OCI-LY3 (cell line): ENCODE results near the gene ATRAID.

Source experiments
- H2AFZ ChIP-seq: fragments of 200-600, 300-600 bp; shearing (Covaris generic); 2 replicates; pipeline ENCODE4 v1.6.0; 2014; ENCODE audit warnings: antibody characterized with exemption, low read depth, low read length
- H3K27ac ChIP-seq: fragments of 200-600, 300-600 bp; sonication (generic); 2 replicates; pipeline ENCODE4 v1.5.1; 2014; ENCODE audit warnings: mild to moderate bottlenecking, low read length, moderate library complexity, mixed read lengths
- H3K27me3 ChIP-seq: fragments of 200-600, 300-600 bp; sonication (generic); 2 replicates; pipeline ENCODE4 v1.6.1; 2014; ENCODE audit warnings: low read depth, low read length, mixed read lengths
- H3K36me3 ChIP-seq: fragments of 200-600, 300-600 bp; sonication (generic); replicated peaks from 2 replicates; pipeline ENCODE3; 2014; ENCODE audit warnings: low read depth, low read length, mixed read lengths
- H3K4me1 ChIP-seq: fragments of 300-600, 200-600 bp; sonication (generic); 2 replicates; pipeline ENCODE4 v1.6.1; 2014; ENCODE audit warnings: low read length, mixed read lengths
- H3K4me2 ChIP-seq: fragments of 200-600, 300-600 bp; sonication (generic); 2 replicates; pipeline ENCODE4 v1.6.1; 2014; ENCODE audit warnings: low read length, mixed read lengths
- H3K4me3 ChIP-seq: fragments of 300-600, 200-600 bp; sonication (generic); 2 replicates; pipeline ENCODE4 v1.5.1; 2014; ENCODE audit warnings: antibody characterized with exemption, mild to moderate bottlenecking, low read length, moderate library complexity
- H3K79me2 ChIP-seq: fragments of 300-600, 200-600 bp; shearing (Covaris generic); 2 replicates; pipeline ENCODE4 v1.6.1; 2014; ENCODE audit warnings: mild to moderate bottlenecking, low read length, mixed read lengths
- H3K9ac ChIP-seq: fragments of 300-600, 200-600 bp; shearing (Covaris generic); 2 replicates; pipeline ENCODE4 v1.6.0; 2014; ENCODE audit warnings: mild to moderate bottlenecking, low read length, moderate library complexity
- H3K9me3 ChIP-seq: fragments of 200-600, 300-600 bp; shearing (Covaris generic); 2 replicates; pipeline ENCODE4 v1.6.1; 2014; ENCODE audit warnings: low read length, mixed read lengths; ENCODE audit not compliant: insufficient read depth
- H4K20me1 ChIP-seq: fragments of 200-600, 300-600 bp; sonication (generic); 2 replicates; pipeline ENCODE4 v1.6.1; 2016; ENCODE audit warnings: low read length, mixed read lengths; ENCODE audit not compliant: insufficient read depth
- EZH2phosphoT487 ChIP-seq: fragments of 200-600 bp; shearing (Covaris generic); IDR thresholded peaks from 2 replicates; pipeline ENCODE4 v1.6.1; 2018; ENCODE audit warnings: antibody characterized with exemption, mixed run types, low read depth
- TF ChIP-seq, protein P1 (sequence below): fragments of 200-600, 300-600 bp; sonication (generic); IDR thresholded peaks from 2 replicates; pipeline ENCODE4 v1.5.1; 2014; ENCODE audit warnings: antibody characterized with exemption, low read length, low read depth

Gene ATRAID

DNA sequence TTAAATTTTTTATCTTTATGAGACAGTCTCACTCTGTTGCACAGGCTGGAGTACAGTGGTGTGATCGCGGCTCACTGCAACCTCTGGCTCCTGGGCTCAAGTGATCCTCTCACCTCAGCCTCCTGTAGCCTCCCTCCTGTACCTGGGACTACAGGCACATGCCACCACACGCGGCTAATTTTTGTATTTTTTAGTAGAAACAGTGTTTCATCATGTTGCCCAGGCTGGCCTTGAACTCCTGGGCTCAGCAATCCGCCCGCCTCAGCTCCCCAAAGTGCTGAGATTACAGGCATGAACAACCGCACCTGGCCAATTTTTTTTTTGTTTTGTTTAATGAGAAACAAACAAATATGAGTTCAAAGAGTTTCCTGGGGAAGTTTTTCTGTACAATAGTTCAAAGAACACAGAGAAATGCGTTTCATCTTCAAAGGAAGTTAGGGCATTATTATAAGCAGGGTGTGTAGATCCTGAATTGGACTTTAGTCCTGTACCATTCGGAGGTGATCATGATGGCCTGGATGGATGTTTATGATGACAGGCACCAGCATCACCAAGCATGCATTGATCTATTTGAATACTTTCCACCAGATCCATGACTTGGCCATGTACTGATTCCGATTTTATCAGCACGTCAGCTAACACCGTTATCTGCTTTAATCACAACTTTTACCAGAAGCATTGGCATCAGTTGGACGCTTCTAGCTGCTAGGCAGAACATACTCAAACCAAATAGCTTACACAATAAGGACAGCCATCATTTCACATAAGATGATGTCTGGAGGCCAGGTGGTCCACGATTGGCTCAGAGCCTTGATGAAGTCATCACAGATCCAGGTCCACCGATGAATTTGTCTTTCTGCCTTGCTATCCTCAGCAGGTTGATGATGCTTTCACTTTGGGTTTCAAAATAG is 34.1 kb upstream of the ATRAID start:
- Histone ChIP-seq H3K4me2 (no peak overlapping the region), H3K4me3 (no peak overlapping the region), H3K79me2 (no peaks in the 10 kb centered on the region), H3K9ac (no peak overlapping the region), H4K20me1 (no peaks in the 10 kb centered on the region), H3K36me3 (no peaks in the 10 kb centered on the region), H3K27me3 (peaks cover 18% of the 10 kb centered on the region), H3K4me1 (peaks cover 5% of the 10 kb centered on the region), H3K9me3 (no peaks in the 10 kb centered on the region), H3K27ac (no peak overlapping the region), H2AFZ (no peak overlapping the region)
- TF ChIP-seq, protein P1, sequence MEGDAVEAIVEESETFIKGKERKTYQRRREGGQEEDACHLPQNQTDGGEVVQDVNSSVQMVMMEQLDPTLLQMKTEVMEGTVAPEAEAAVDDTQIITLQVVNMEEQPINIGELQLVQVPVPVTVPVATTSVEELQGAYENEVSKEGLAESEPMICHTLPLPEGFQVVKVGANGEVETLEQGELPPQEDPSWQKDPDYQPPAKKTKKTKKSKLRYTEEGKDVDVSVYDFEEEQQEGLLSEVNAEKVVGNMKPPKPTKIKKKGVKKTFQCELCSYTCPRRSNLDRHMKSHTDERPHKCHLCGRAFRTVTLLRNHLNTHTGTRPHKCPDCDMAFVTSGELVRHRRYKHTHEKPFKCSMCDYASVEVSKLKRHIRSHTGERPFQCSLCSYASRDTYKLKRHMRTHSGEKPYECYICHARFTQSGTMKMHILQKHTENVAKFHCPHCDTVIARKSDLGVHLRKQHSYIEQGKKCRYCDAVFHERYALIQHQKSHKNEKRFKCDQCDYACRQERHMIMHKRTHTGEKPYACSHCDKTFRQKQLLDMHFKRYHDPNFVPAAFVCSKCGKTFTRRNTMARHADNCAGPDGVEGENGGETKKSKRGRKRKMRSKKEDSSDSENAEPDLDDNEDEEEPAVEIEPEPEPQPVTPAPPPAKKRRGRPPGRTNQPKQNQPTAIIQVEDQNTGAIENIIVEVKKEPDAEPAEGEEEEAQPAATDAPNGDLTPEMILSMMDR = no peak
- TF ChIP-seq EZH2phosphoT487 = no peak

DNA sequence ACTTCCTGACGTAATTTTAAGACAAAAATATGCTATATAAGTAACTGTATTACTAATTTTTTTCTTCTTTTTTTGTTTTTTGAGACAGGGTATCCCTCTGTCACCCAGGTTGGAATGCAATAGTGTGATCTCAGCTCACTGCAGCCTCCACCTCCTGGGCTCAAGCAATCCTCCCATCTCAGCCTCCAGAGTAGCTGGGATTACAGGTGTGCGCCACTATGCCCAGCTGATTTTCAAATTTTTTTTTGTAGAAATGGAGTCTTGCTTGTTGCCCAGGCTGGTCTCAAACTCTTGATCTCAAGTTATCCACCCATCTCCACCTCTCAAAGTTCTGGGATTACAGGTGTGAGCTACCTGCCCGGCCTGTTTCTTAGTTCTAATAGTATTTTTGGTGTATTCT is 33.4 kb upstream of the ATRAID start:
- no peak overlapping the region for H3K4me3 ChIP-seq
- H3K79me2 ChIP-seq = no peaks in the 10 kb centered on the region
- no peak overlapping the region for H3K27ac ChIP-seq
- H3K4me1 ChIP-seq = no peaks in the 10 kb centered on the region
- H4K20me1 ChIP-seq = no peaks in the 10 kb centered on the region
- H2AFZ ChIP-seq = no peak overlapping the region
- H3K9me3 ChIP-seq = no peaks in the 10 kb centered on the region
- peaks cover 14% of the 10 kb centered on the region for H3K27me3 ChIP-seq
- no peak overlapping the region for H3K9ac ChIP-seq
- no peak overlapping the region for H3K4me2 ChIP-seq
- H3K36me3 ChIP-seq = no peaks in the 10 kb centered on the region
- TF ChIP-seq, protein P1 = no peak
- TF ChIP-seq EZH2phosphoT487 = no peak

DNA sequence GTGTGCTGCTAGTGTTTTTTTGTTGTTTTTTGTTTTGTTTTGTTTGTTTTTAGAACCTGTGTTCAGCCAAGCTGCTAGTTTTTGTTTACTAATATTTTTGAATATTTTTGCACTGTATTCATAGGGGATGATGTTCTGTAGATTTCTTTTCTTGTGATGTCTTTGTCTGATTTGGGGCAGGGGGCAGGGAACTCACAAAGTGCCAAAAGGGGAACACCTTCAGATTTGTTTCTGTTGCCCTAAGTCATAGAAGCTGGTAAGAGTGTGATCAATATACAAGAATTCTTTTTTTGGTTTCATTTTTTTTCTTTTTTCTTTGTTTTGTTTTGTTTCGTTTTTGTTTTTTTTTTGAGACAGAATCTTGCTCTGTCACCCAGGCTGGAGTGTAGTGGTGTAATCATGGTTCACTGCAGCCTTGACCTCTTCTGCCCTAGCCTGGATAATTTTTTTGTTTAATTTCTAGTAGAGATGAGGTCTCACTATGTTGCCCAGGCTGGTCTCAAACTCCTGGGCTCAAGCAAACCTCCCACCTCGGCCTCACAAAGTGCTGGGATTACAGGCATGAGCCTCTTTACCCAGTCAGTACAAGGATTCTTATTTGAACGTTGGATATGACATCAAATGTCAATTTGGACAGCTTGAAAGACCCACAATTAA is 32.4 kb upstream of the ATRAID start:
- Histone ChIP-seq H3K36me3 (no peaks in the 10 kb centered on the region), H3K4me3 (no peak overlapping the region), H4K20me1 (no peaks in the 10 kb centered on the region), H3K79me2 (no peaks in the 10 kb centered on the region), H3K9ac (no peak overlapping the region), H3K9me3 (no peaks in the 10 kb centered on the region), H3K27me3 (peaks cover 11% of the 10 kb centered on the region), H3K27ac (no peak overlapping the region), H3K4me1 (no peaks in the 10 kb centered on the region), H3K4me2 (no peak overlapping the region), H2AFZ (no peak overlapping the region)
- TF ChIP-seq EZH2phosphoT487 = no peak
- TF ChIP-seq, protein P1 = no peak

DNA sequence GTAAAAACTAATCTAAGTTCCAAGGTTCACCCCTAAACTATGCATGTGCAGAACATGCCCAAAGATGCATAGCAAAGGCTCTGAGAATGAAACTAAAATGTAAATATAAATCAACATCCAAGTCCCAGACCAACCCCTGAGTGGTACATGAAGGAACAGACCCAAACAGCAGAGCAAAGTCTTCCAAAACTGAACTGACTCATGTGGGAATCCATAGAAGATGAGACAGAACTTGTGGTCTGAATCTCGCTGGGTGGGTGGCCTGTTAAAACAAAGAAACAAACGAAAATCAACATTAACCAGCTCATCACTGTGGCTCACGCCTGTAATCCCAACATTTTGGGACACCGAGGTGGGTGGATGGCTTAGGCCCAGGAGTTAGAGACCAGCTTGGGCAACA is 29.5 kb upstream of the ATRAID start:
- Histone ChIP-seq H3K9ac (no peak overlapping the region), H3K4me3 (no peak overlapping the region), H4K20me1 (no peaks in the 10 kb centered on the region), H3K4me2 (no peak overlapping the region), H3K36me3 (no peaks in the 10 kb centered on the region), H3K79me2 (no peaks in the 10 kb centered on the region), H3K4me1 (peaks cover 5% of the 10 kb centered on the region; the same call in 1 of the 2 replicates), H3K27me3 (peaks cover 11% of the 10 kb centered on the region), H2AFZ (peak overlapping the region; percentile 58; the same call in 1 of the 2 replicates), H3K9me3 (no peaks in the 10 kb centered on the region), H3K27ac (no peak overlapping the region)
- no peak for TF ChIP-seq EZH2phosphoT487
- TF ChIP-seq, protein P1 = no peak
